MM.1S (cell line): ENCODE measurements around the gene MAGI3.

Experiments used
- DNase-seq: peaks from one replicate; pipeline ENCODE4 v3.0.0-alpha.2; 2015
- H2AFZ ChIP-seq: fragments of 300-600 bp; sonication (generic); 2 replicates; pipeline ENCODE4 v1.6.0; 2016; ENCODE audit warnings: antibody characterized with exemption, low read length
- H3F3A ChIP-seq: fragments of 300-600 bp; sonication (generic); 2 replicates; pipeline ENCODE4 v1.6.1; 2016; ENCODE audit warnings: mild to moderate bottlenecking, antibody characterized with exemption, low read length, moderate library complexity, mixed read lengths; ENCODE audit not compliant: insufficient read depth
- H3K27ac ChIP-seq: fragments of 300-600 bp; sonication (generic); 2 replicates; pipeline ENCODE4 v1.5.1; 2016; ENCODE audit warnings: mild to moderate bottlenecking, low read length
- H3K27me3 ChIP-seq: fragments of 300-600 bp; sonication (generic); replicated peaks from 2 replicates; pipeline ENCODE4 v1.6.0; 2016; ENCODE audit warnings: low read length; ENCODE audit not compliant: insufficient read depth
- H3K36me3 ChIP-seq: fragments of 300-600 bp; sonication (generic); replicated peaks from 2 replicates; pipeline ENCODE4 v1.6.1; 2016; ENCODE audit warnings: mild to moderate bottlenecking, low read length, mixed read lengths; ENCODE audit not compliant: insufficient read depth
- H3K4me1 ChIP-seq: fragments of 300-600 bp; sonication (generic); 2 replicates; pipeline ENCODE4 v1.6.1; 2016; ENCODE audit warnings: low read length, mixed read lengths
- H3K4me2 ChIP-seq: fragments of 300-600 bp; sonication (generic); 2 replicates; pipeline ENCODE4 v1.6.0; 2016; ENCODE audit warnings: low read depth, low read length
- H3K4me3 ChIP-seq: fragments of 300-600 bp; sonication (generic); 2 replicates; pipeline ENCODE4 v1.5.1; 2016; ENCODE audit warnings: low read length, mixed read lengths
- H3K79me2 ChIP-seq: fragments of 300-600 bp; sonication (generic); 2 replicates; pipeline ENCODE4 v1.6.1; 2016; ENCODE audit warnings: mixed run types, low read length, mixed read lengths
- H3K9ac ChIP-seq: fragments of 300-600 bp; sonication (generic); 2 replicates; pipeline ENCODE4 v1.6.1; 2016; ENCODE audit warnings: low read length, mixed read lengths
- H3K9me2 ChIP-seq: fragments of 300-600 bp; sonication (generic); replicated peaks from 2 replicates; pipeline ENCODE4 v1.6.1; 2016; ENCODE audit warnings: mild to moderate bottlenecking, low read length, mixed read lengths; ENCODE audit not compliant: insufficient read depth
- H3K9me3 ChIP-seq: fragments of 300-600 bp; sonication (generic); replicated peaks from 2 replicates; pipeline ENCODE4 v1.6.1; 2016; ENCODE audit warnings: mild to moderate bottlenecking, low read length, mixed read lengths; ENCODE audit not compliant: insufficient read depth
- H4K20me1 ChIP-seq: fragments of 300-600 bp; sonication (generic); 2 replicates; pipeline ENCODE4 v1.6.1; 2016; ENCODE audit warnings: mild to moderate bottlenecking, low read length, moderate library complexity, mixed read lengths; ENCODE audit not compliant: insufficient read depth
- CTCF ChIP-seq: fragments of 300-600 bp; sonication (generic); IDR thresholded peaks from 2 replicates; pipeline ENCODE4 v1.5.1; 2016; ENCODE audit warnings: antibody characterized with exemption, low read length, mixed read lengths
- EZH2 ChIP-seq: fragments of 300-600 bp; sonication (generic); optimal IDR thresholded peaks from 2 replicates; pipeline ENCODE3; 2017; ENCODE audit warnings: low read depth, mild to moderate bottlenecking, antibody characterized with exemption, low read length, mixed read lengths
- EZH2phosphoT487 ChIP-seq: fragments of 300-600 bp; sonication (generic); IDR thresholded peaks from 2 replicates; pipeline ENCODE4 v1.6.1; 2018; ENCODE audit warnings: antibody characterized with exemption, low read length

The MAGI3 gene

DNA sequence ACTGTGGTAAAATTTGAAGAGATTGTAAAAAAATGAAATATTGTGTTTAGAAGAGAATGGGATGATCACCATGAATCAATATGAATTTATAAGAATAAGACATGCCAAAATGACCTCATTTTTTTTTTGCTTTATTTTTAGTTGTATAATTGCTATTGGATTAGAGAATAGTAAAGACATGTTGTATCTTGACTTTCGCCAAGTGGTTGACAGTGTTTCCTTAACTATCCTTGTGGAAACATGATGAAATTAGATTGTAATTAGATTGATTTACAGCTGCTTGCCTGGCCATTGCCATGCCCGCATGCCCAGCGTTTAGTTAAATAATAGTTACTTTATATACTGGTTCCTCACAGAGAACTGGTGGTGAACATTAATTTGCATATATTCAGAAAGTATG lies 154.9 kb downstream of the MAGI3 start:
- no peak for DNase-seq
- H2AFZ ChIP-seq, result no peak overlapping the region
- no peaks in the 10 kb centered on the region for H3F3A ChIP-seq
- H3K79me2 ChIP-seq, result no peaks in the 10 kb centered on the region
- no peaks in the 10 kb centered on the region for H3K27me3 ChIP-seq
- H3K4me2 ChIP-seq, result no peak overlapping the region
- H3K9me3 ChIP-seq, result no peaks in the 10 kb centered on the region
- H3K4me3 ChIP-seq, result no peak overlapping the region
- H4K20me1 ChIP-seq, result no peaks in the 10 kb centered on the region
- TF ChIP-seq EZH2, result no peak
- H3K36me3 ChIP-seq, result no peaks in the 10 kb centered on the region
- H3K27ac ChIP-seq, result no peak overlapping the region
- H3K9me2 ChIP-seq, result no peaks in the 10 kb centered on the region
- H3K4me1 ChIP-seq, result no peaks in the 10 kb centered on the region
- no peak overlapping the region for H3K9ac ChIP-seq

DNA sequence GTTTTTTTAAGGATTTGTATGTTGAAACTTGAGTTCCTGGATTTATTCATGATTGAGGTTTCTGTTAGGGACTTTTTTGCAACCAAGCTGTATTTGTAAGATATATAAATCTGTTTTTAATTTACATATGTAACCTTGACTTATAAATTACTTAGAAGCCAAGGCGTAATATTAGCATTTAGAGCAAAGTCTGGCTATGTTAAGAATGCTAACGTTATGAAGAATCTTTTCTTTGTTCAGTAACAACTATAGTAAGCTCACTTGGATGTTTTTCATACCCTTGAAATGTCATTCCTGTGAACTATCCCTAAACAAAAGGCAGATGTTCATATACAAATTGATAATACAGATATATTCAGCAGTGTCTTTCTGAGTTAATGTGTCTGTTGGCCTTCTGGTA lies 155.3 kb downstream of the MAGI3 start:
- H3K9me2 ChIP-seq, result no peaks in the 10 kb centered on the region
- no peak overlapping the region for H3K4me2 ChIP-seq
- no peaks in the 10 kb centered on the region for H3K4me1 ChIP-seq
- no peaks in the 10 kb centered on the region for H3F3A ChIP-seq
- no peaks in the 10 kb centered on the region for H3K79me2 ChIP-seq
- DNase-seq, result no peak
- no peaks in the 10 kb centered on the region for H4K20me1 ChIP-seq
- no peak overlapping the region for H2AFZ ChIP-seq
- no peak overlapping the region for H3K27ac ChIP-seq
- no peak for TF ChIP-seq EZH2phosphoT487
- no peak for TF ChIP-seq CTCF
- no peak for TF ChIP-seq EZH2
- no peaks in the 10 kb centered on the region for H3K36me3 ChIP-seq
- no peaks in the 10 kb centered on the region for H3K9me3 ChIP-seq
- no peaks in the 10 kb centered on the region for H3K27me3 ChIP-seq
- no peak overlapping the region for H3K4me3 ChIP-seq
- H3K9ac ChIP-seq, result no peak overlapping the region

DNA sequence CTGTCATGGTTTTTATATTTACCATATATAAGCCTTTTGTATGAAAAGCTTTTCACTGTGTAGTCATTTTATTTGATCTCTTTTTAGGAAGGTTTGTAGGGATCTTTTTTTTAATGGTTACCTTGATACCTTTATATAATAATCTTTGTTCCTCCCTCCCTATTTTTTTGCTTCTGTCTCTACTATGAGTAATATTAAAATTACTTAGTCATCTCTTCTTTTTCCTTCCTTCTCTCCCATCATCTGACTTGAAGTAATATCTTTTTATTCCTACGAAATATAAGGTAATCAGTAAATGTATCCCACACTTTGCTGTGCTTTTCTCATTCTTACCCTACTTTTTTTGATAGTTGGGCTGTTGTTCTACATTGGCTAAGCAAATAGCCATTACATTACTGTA lies 161.4 kb downstream of the MAGI3 start:
- Histone ChIP-seq H3K9me3 (no peaks in the 10 kb centered on the region), H3K9me2 (no peaks in the 10 kb centered on the region), H3K36me3 (no peaks in the 10 kb centered on the region), H3K27me3 (no peaks in the 10 kb centered on the region), H3K79me2 (no peaks in the 10 kb centered on the region), H4K20me1 (no peaks in the 10 kb centered on the region), H3K4me1 (no peaks in the 10 kb centered on the region), H3F3A (no peaks in the 10 kb centered on the region), H3K4me2 (no peak overlapping the region), H2AFZ (no peak overlapping the region), H3K27ac (no peak overlapping the region), H3K4me3 (no peak overlapping the region), H3K9ac (no peak overlapping the region)
- DNase-seq, result no peak
- TF ChIP-seq EZH2 (no peak), CTCF (no peak), EZH2phosphoT487 (no peak)

DNA sequence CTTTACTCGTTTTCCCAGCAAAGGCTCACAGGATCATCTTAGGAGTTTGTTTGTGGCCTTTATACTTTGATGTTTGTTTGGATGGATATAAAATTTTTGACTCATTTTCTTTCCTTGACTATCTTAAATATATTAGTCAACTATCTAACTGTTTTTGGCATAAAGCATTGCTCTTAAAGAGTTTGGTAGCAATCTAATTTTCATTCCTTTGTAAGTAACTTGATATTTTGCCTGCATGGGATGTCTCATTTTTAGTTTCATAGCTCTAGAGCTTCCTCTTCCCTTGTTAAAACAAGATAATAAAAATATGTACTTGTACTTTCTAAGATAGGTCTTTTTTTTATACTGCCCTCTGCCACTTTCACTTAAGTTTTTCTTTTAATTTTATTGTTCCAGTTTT lies 161.9 kb downstream of the MAGI3 start:
- DNase-seq, result no peak
- H3K4me2 ChIP-seq, result no peak overlapping the region
- no peak overlapping the region for H3K4me3 ChIP-seq
- no peaks in the 10 kb centered on the region for H3K36me3 ChIP-seq
- H3K27ac ChIP-seq, result no peak overlapping the region
- no peak for TF ChIP-seq CTCF
- no peak for TF ChIP-seq EZH2
- no peak for TF ChIP-seq EZH2phosphoT487
- H3K4me1 ChIP-seq, result no peaks in the 10 kb centered on the region
- H3K27me3 ChIP-seq, result no peaks in the 10 kb centered on the region
- H2AFZ ChIP-seq, result no peak overlapping the region
- H3F3A ChIP-seq, result no peaks in the 10 kb centered on the region
- H3K9me2 ChIP-seq, result no peaks in the 10 kb centered on the region
- H3K9me3 ChIP-seq, result no peaks in the 10 kb centered on the region
- H4K20me1 ChIP-seq, result no peaks in the 10 kb centered on the region
- no peak overlapping the region for H3K9ac ChIP-seq
- no peaks in the 10 kb centered on the region for H3K79me2 ChIP-seq
